GM21825 (cell line): ENCODE measurements around the gene DCLK2.

ENCODE experiments used
- ATAC-seq: cut with Tn5 transposase; IDR thresholded peaks from one replicate; pipeline ENCODE4 v1.9.1; 2021; ENCODE audit warnings: mild to moderate bottlenecking, moderate library complexity; ENCODE audit not compliant: unreplicated experiment

DCLK2 gene

GRCh38 chr4:150234246-150234645 lies 156.0 kb downstream of the DCLK2 start:
- ATAC-seq = no peak

GRCh38 chr4:150235317-150235716 lies 157.1 kb downstream of the DCLK2 start:
- ATAC-seq = no peak

- ATAC-seq = no peak
These were observed 157.6 kb downstream of the DCLK2 start for GRCh38 chr4:150235808-150236271.

GRCh38 chr4:150236626-150237025 lies 158.4 kb downstream of the DCLK2 start:
- ATAC-seq = no peak

DNA sequence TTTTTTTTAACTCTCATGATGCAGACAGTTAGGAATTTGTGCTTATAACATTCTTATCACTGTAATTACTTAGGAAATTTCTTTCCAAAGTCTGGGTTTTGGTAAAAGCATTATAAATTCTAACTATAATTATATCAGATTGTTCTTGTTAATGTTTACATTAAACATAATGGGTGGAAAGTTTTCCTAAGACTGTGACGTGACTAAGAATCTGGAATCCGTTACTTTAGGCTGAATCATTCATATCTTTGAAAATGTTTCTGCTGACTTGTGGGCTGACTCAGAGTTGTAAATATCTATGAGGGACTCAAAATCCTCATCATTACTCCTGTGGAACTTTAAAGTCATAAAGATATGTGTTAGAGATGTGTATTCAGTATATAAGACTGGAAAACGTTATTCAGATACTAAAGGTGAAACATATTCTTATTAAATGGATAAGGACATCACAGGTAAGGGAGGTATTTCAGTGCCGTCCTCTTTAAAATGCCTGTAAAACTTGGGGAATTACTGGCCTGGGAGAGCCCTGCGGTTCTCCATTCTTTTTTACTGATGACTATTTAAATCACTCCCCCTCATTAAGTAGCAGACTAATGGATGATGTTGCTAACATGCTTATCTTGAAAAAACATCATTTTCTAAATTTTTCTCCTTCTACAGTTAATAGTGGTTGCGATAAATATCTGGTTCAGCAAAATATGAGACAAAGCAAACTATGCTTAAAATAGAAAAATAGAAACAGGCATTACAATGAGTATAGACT lies 159.0 kb downstream of the DCLK2 start:
- ATAC-seq = no peak

DNA sequence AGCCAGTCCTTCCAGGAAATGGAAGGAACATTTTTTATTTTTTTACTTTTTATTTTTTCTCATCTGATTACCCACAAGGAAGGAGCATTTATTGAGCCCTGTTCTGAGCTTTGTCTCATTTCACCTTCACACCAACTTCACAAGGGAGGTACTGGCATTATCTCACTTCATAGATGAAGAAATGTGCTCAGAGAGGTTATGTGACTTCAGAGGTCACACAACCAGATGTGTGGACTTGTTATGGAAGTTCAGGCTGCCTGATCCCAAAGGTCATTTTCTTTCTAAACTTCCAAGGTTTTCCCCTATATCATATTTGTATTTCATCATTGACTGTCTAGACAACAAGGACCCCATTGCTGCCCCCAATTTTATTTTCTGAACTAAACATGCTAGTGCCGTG lies 160.3 kb downstream of the DCLK2 start:
- no peak for ATAC-seq

DNA sequence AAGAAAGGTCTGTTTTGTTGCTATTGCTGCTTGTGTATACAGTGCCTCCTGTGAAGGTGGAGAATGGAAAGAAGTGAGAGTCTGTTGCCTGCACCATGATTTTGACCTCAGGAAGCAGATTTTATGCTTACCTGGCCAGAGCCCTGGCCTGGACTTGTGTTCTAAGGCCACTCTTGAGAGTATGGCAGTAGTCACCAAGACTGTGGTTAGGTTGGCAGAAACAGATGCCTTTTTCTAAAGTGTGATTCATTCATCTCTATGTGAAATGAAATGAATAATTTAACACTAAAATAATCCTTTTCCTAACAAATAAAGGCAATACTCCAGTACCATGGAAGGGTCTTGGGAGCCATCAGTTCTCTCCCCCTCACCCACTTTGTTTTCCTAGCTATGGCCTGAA lies 161.8 kb downstream of the DCLK2 start:
- no peak for ATAC-seq

GRCh38 chr4:150242820-150243458 lies 164.7 kb downstream of the DCLK2 start:
- no peak for ATAC-seq

DNA sequence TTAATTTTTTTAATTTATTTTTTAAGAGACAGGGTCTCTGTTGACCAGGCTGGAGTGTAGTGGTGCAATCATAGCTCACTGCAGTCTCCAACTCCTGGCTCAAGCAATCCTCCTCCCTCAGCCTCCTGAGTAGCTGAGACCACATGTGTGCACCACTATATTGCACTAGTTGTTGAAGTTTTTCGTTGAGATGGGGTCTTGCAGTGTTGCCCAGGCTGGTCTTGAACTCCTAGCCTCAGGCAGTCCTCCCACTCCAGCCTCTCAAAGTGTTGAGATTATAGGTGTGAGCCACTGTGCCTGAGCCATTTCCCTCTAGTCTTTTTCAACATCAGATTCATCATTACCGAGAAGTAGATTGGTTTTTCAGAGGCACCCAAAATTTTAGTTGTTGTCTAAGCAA lies 165.7 kb downstream of the DCLK2 start:
- ATAC-seq = no peak

GRCh38 chr4:150244600-150244999 lies 166.4 kb downstream of the DCLK2 start:
- no peak for ATAC-seq

DNA sequence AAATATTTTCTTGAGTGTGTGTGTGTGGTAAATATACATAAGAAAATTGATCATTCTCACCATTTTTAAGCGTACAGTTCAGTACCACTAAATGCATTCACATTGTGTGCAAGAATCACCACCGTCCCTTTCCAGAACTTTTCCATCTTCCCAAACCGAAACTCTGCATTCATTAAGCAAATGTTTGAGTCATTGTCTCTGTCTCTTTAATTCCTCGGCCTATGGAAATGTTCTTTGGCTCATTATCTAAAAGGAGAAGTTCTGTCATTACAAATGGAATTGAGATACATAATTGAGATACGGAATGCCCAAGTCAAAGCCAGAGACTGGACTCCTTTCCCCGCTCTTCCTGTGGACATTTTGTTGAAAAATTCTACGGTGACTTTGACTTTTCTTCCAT lies 168.9 kb downstream of the DCLK2 start:
- no peak for ATAC-seq

DNA sequence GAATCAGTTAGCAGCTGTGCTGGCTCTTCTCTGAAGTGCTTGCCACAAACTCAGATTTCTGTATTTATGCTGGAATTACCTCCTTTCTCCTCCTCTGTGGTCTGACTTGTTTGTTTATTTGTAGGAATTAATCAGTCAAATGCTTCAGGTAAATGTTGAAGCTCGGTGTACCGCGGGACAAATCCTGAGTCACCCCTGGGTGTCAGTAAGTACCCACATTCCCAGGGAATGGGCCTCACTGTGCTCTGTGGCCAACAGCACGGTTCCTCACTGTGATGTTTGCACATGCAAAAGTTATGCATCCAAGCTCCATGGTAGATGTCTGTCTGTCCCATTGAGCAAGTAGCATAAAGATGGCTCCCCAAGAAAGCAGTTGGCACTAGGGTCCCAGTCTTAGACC lies 169.9 kb downstream of the DCLK2 start:
- ATAC-seq = no peak

DNA sequence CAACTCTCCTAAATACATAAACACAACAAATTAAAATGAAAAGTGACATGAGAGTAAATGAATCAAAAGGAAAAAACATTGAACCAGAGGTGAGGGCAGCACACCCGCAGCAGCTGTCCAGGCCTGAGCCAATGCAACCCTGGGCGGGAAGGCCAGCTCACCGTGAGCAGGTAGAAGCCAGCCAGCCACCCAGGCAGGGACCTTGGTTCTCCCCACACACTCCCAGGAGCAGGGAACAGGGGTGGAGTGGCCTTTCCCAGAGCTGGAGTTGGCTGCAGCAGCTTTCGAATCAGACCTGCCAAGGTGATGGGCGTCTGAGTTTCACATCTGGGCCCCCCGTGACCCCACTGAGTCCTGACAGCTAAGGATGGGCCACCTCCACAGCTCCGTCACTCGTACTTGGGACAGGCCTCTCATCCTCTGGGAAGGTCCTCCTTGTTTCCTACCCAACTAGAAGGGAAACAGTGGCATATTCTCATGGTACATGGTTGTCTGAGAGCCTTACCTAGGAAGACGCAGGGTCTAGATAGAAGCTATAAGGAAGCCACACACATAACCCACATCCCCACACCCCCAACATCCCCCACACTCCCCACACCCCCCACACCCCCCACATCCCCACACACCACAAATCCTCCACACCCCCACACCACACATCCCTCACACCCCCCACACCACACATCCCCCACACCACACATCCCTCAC lies 172.2 kb downstream of the DCLK2 start:
- ATAC-seq = no peak

- ATAC-seq = no peak
These were observed 172.9 kb downstream of the DCLK2 start for GRCh38 chr4:150250998-150251651.

DNA sequence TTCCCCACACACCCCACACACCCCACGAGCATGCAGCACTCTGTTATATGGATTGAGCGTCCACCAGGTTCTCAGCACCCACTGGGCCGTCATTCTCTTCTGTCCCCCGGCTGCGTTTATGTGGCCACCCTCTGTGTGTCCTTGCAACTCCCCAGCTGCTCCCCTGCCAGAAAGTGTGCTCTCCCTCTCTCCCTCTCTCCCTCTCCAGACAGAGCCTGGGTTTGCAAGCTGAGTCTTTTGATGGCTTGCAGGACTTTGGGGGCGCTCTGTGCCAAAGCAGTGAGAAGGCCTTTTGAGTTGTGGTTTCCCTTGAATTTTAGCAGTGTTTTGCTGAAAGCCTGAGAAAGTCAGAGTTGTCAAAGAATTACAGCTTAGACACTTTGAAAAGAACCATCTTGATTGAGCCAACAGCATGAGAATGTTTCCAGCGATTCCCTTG lies 173.5 kb downstream of the DCLK2 start:
- no peak for ATAC-seq

GRCh38 chr4:150252306-150252705 lies 174.1 kb downstream of the DCLK2 start:
- no peak for ATAC-seq

GRCh38 chr4:150252741-150253140 lies 174.5 kb downstream of the DCLK2 start:
- no peak for ATAC-seq

GRCh38 chr4:150253416-150253815 lies 175.2 kb downstream of the DCLK2 start:
- no peak for ATAC-seq

GRCh38 chr4:150253965-150254630 lies 175.9 kb downstream of the DCLK2 start:
- no peak for ATAC-seq

DNA sequence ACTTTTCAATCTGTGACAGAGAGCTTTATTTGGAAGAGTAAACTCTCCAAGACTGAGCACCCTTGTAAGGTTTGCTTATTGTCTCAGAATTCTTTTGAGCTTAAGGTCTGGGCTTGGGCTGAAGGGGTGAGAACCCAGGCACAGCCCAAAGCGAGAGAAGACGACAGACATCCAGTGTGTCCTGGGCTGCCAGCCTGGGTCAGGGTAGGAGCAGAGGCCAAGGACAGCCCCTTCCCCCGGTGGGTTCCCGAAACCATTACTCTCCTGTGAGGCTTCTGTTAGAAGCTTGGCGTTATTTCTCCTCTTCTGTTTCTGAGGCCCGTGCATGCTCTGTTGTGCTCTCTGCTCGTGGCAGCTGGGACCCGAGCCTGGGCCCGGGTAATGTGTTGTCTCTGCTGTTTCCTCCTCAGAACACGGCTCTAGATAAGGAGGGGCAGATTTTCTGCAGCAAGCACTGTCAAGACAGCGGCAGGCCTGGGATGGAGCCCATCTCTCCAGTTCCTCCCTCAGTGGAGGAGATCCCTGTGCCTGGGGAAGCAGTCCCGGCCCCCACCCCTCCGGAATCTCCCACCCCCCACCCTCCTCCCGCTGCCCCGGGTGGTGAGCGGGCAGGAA lies 177.5 kb downstream of the DCLK2 start:
- no peak for ATAC-seq
